Measurements from ENCODE around the gene ENPP3. TPM values are rescaled to one million over a fixed set of nuclear protein-coding genes. Genes with fewer than 3 reads are reported as not detected.

Gene ENPP3
- total RNA-seq, 2 donors from 2014 or later: 0.16 to 0.53 TPM

- intact Hi-C loops (cut with DNase I): no loop called here
- ATAC-seq: peak in 1 of 2 donors; percentile 47
- DNase-seq: no peak
Measured at GRCh38 chr6:131754715-131755567, 117.8 kb downstream of the ENPP3 start.

GRCh38 chr6:131755597-131755996 lies 118.5 kb downstream of the ENPP3 start:
- no peak for DNase-seq
- no peak for ATAC-seq
- intact Hi-C loops (cut with DNase I): no loop called here

GRCh38 chr6:131756039-131756438 lies 118.9 kb downstream of the ENPP3 start:
- no peak for DNase-seq
- ATAC-seq: no peak
- intact Hi-C loops (cut with DNase I): no loop called here

- intact Hi-C loops (cut with DNase I): no loop called here
- peak; percentile 69 to 70 for ATAC-seq
Measured at GRCh38 chr6:131758920-131759319, 121.8 kb downstream of the ENPP3 start.

GRCh38 chr6:131761060-131761761 lies 124.1 kb downstream of the ENPP3 start:
- DNase-seq (no peak), ATAC-seq (peak in 1 of 2 donors; percentile 28)
- intact Hi-C loops (cut with DNase I): no loop called here

More at GRCh38 chr6:131758920-131759319, 121.8 kb downstream of the ENPP3 start:
- DNase-seq: no peak

- intact Hi-C loops (cut with DNase I): no loop called here
- no peak for ATAC-seq
- no peak for DNase-seq
Measured at GRCh38 chr6:131761762-131762067, 124.6 kb downstream of the ENPP3 start.

GRCh38 chr6:131762984-131763383 lies 125.9 kb downstream of the ENPP3 start:
- DNase-seq: no peak
- no peak for ATAC-seq
- intact Hi-C loops (cut with DNase I): no loop called here

GRCh38 chr6:131763749-131764148 lies 126.6 kb downstream of the ENPP3 start:
- no peak for DNase-seq
- intact Hi-C loops (cut with DNase I): no loop called here
- no peak for ATAC-seq

GRCh38 chr6:131764350-131764749 lies 127.2 kb downstream of the ENPP3 start:
- no peak for ATAC-seq
- intact Hi-C loops (cut with DNase I): no loop called here
- DNase-seq: no peak

- ATAC-seq (peak; percentile 66 to 71), DNase-seq (no peak)
- intact Hi-C loops (cut with DNase I): no loop called here
Measured at GRCh38 chr6:131765081-131765803, 128.1 kb downstream of the ENPP3 start.

- ATAC-seq (peak in 1 of 2 donors; percentile 14), DNase-seq (no peak)
- intact Hi-C loops (cut with DNase I): no loop called here
Measured at GRCh38 chr6:131765804-131766135, 128.7 kb downstream of the ENPP3 start.

- ATAC-seq (no peak), DNase-seq (no peak)
- intact Hi-C loops (cut with DNase I): no loop called here
Measured at GRCh38 chr6:131766631-131767030, 129.5 kb downstream of the ENPP3 start.

GRCh38 chr6:131768964-131769363 lies 131.9 kb downstream of the ENPP3 start:
- intact Hi-C loops (cut with DNase I): no loop called here
- no peak for DNase-seq
- ATAC-seq: no peak

GRCh38 chr6:131769385-131770141 lies 132.5 kb downstream of the ENPP3 start:
- intact Hi-C loops (cut with DNase I): no loop called here
- ATAC-seq: no peak

GRCh38 chr6:131770776-131771175 lies 133.7 kb downstream of the ENPP3 start:
- DNase-seq (no peak), ATAC-seq (no peak)
- intact Hi-C loops (cut with DNase I): no loop called here

More at GRCh38 chr6:131769385-131770141, 132.5 kb downstream of the ENPP3 start:
- DNase-seq: no peak

GRCh38 chr6:131773284-131773950 lies 136.3 kb downstream of the ENPP3 start:
- ATAC-seq (peak; percentile 12 to 75), DNase-seq (no peak)
- intact Hi-C loops (cut with DNase I): no loop called here

GRCh38 chr6:131775886-131776285 lies 138.8 kb downstream of the ENPP3 start:
- no peak for DNase-seq
- no peak for ATAC-seq
- intact Hi-C loops (cut with DNase I): no loop called here

- intact Hi-C loops (cut with DNase I): no loop called here
- DNase-seq (no peak), ATAC-seq (no peak)
Measured at GRCh38 chr6:131776985-131777384, 139.9 kb downstream of the ENPP3 start.

GRCh38 chr6:131778169-131778568 lies 141.1 kb downstream of the ENPP3 start:
- DNase-seq (no peak), ATAC-seq (no peak)
- intact Hi-C loops (cut with DNase I): no loop called here
